CD14-positive monocyte (primary cell): ENCODE results near the gene SLC9A7. TPM values are rescaled to one million over a fixed set of nuclear protein-coding genes. Genes with fewer than 3 reads are reported as not detected.

Experiments used
- DNase-seq, 3 donors: peaks; one replicate each; pipeline ENCODE4 v3.0.0-alpha.2; 2011 to 2022
- H2AFZ ChIP-seq: 2 replicates; pipeline ENCODE4 v1.6.0; 2012; ENCODE audit warnings: mild to moderate bottlenecking, low read depth, low read length, inconsistent platforms; ENCODE audit not compliant: insufficient read depth, poor library complexity, severe bottlenecking
- H3K27ac ChIP-seq, 2 donors: 1 replicate in 1 of 2; 2 replicates in 1 of 2; pipeline ENCODE4 v1.5.1; 2012 to 2013; ENCODE audit warnings: low read length in 2 of 2, control low read depth in 1 of 2, inconsistent platforms in 1 of 2, low read depth in 1 of 2, mild to moderate bottlenecking in 1 of 2
- H3K27me3 ChIP-seq, 2 donors: one replicate each; pipeline versions ENCODE4 v1.6.0 to v1.6.1; 2011 to 2013; ENCODE audit warnings: low read length in 2 of 2; ENCODE audit not compliant: control insufficient read depth in 2 of 2, insufficient read depth in 2 of 2
- H3K36me3 ChIP-seq, 2 donors: replicated peaks in 1 of 2; 1 replicate in 1 of 2; 2 replicates in 1 of 2; pipeline versions ENCODE4 v1.5.1 to v1.6.1; 2012 to 2013; ENCODE audit warnings: low read length in 2 of 2, control low read depth in 1 of 2, inconsistent platforms in 1 of 2, mild to moderate bottlenecking in 1 of 2; ENCODE audit not compliant: insufficient read depth in 2 of 2, control insufficient read depth in 1 of 2
- H3K4me1 ChIP-seq, 2 donors: 1 replicate in 1 of 2; 2 replicates in 1 of 2; pipeline versions ENCODE4 v1.5.1 to v1.6.1; 2012 to 2013; ENCODE audit warnings: low read length in 2 of 2, control low read depth in 1 of 2, inconsistent platforms in 1 of 2, mild to moderate bottlenecking in 1 of 2, moderate library complexity in 1 of 2; ENCODE audit not compliant: insufficient read depth in 2 of 2, control insufficient read depth in 1 of 2
- H3K4me2 ChIP-seq: replicated peaks from 2 replicates; pipeline ENCODE3; 2012; ENCODE audit warnings: low read length, moderate library complexity, mild to moderate bottlenecking; ENCODE audit not compliant: poor library complexity, severe bottlenecking; ENCODE audit errors: extremely low read depth
- H3K4me3 ChIP-seq, 3 experiments: fragments of 200-600 bp in 1 of 3; sonication (generic) in 1 of 3; replicated peaks in 1 of 3; 1 replicate in 2 of 3; 2 replicates in 1 of 3; pipeline ENCODE4 v1.5.1; 2011 to 2013; ENCODE audit warnings: low read length in 3 of 3, mild to moderate bottlenecking in 3 of 3, control low read depth in 2 of 3, low read depth in 2 of 3, inconsistent platforms in 1 of 3, moderate library complexity in 1 of 3
- H3K79me2 ChIP-seq: 2 replicates; pipeline ENCODE4 v1.6.0; 2012; ENCODE audit warnings: mild to moderate bottlenecking, control low read depth, inconsistent platforms, low read length, moderate library complexity; ENCODE audit not compliant: insufficient read depth
- H3K9ac ChIP-seq: 2 replicates; pipeline ENCODE4 v1.6.0; 2017; ENCODE audit warnings: low read length, mild to moderate bottlenecking; ENCODE audit not compliant: insufficient read depth, poor library complexity, severe bottlenecking
- H3K9me3 ChIP-seq, 2 donors: replicated peaks in 1 of 2; 1 replicate in 1 of 2; 2 replicates in 1 of 2; pipeline versions ENCODE4 v1.5.1 to v1.6.1; 2012 to 2013; ENCODE audit warnings: low read length in 2 of 2, control low read depth in 1 of 2; ENCODE audit not compliant: control insufficient read depth in 1 of 2, insufficient read depth in 1 of 2
- H4K20me1 ChIP-seq: 2 replicates; pipeline ENCODE4 v1.6.0; 2012; ENCODE audit warnings: mild to moderate bottlenecking, low read length, control low read depth, moderate library complexity; ENCODE audit not compliant: insufficient read depth
- H3K27ac Mint-ChIP-seq, 7 donors: one replicate each; pipeline ENCODE4 v1.8.0; 2020; ENCODE audit warnings: mild to moderate bottlenecking in 7 of 7, mixed read lengths in 7 of 7, moderate library complexity in 6 of 7, inconsistent platforms in 2 of 7
- H3K27me3 Mint-ChIP-seq, 3 donors: one replicate each; pipeline ENCODE4 v1.8.0; 2021 to 2022; ENCODE audit warnings: low read depth in 3 of 3, mild to moderate bottlenecking in 3 of 3, mixed read lengths in 3 of 3, moderate library complexity in 3 of 3, inconsistent platforms in 1 of 3
- H3K36me3 Mint-ChIP-seq, 2 donors: one replicate each; pipeline ENCODE4 v1.8.0; 2020; ENCODE audit warnings: mixed read lengths in 2 of 2, inconsistent platforms in 1 of 2, mild to moderate bottlenecking in 1 of 2
- H3K4me1 Mint-ChIP-seq: one replicate; pipeline ENCODE4 v1.8.0; 2020; ENCODE audit warnings: mild to moderate bottlenecking, mixed read lengths
- H3K4me3 Mint-ChIP-seq, 2 donors: one replicate each; pipeline ENCODE4 v1.8.0; 2020; ENCODE audit warnings: mild to moderate bottlenecking in 2 of 2, mixed read lengths in 2 of 2, moderate library complexity in 1 of 2
- H3K9me3 Mint-ChIP-seq, 7 donors: one replicate each; pipeline ENCODE4 v1.8.0; 2020 to 2022; ENCODE audit warnings: mixed read lengths in 7 of 7, mild to moderate bottlenecking in 6 of 7, moderate library complexity in 6 of 7, inconsistent platforms in 2 of 7
- WGBS: methylation state at CpG from one replicate; pipeline ENCODE4 v1.1.5; 2013; ENCODE audit warnings: missing lambda C conversion rate; ENCODE audit not compliant: insufficient coverage; 5-methylcytosine and 5-hydroxymethylcytosine counted together
- intact Hi-C, 2 donors: fragments of 100-400 bp; cut with micrococcal nuclease; formaldehyde crosslinking; loops; one replicate each; pipeline versions ENCODE4 v1.15.0 to v1.15.1; 2023
- polyA minus RNA-seq: library from RNA; depleted of rRNA, polyadenylated mRNA; stranded (reverse); fragments of >200 nt; gene quantifications from 2 replicates; pipeline ENCODE4 v1.2.3, GENCODE V29; 2012
- polyA plus RNA-seq, 3 donors: library from polyadenylated mRNA; depleted of rRNA in 1 of 3; unstranded in 2 of 3; stranded (reverse) in 1 of 3; fragments of 300-500 nt in 2 of 3; fragments of >200 nt in 1 of 3; fragmentation: Illumina TruSeq in 2 of 3; gene quantifications; 1 replicate in 2 of 3; 2 replicates in 1 of 3; pipeline ENCODE4 v1.2.3, GENCODE V29; 2012 to 2021
- total RNA-seq, 12 experiments: library from RNA in 1 of 12; stranded (reverse) in 1 of 12; fragments of 120-200 nt in 1 of 12; gene quantifications; one replicate each; pipeline ENCODE4 v1.2.4 and lab custom pipeline; 2013 to 2026; ENCODE audit warnings: mixed read lengths in 6 of 12, inconsistent platforms in 1 of 12
- TF ChIP-seq, protein P1 (sequence below): fragments of 200-600 bp; IDR thresholded peaks from one replicate; pipeline ENCODE4 v1.8.0; 2022; ENCODE audit warnings: antibody characterized with exemption, mild to moderate bottlenecking

Gene SLC9A7
- 3.8 TPM for total RNA-seq (2013)
- polyA plus RNA-seq (1 to 10 TPM in 2 of 3 donors, under 1 TPM in 1; 0.73 to 2.0 (median 1.0) TPM), polyA minus RNA-seq (2.1 and 4.2 TPM in 2 replicates), total RNA-seq (lab: John Stamatoyannopoulos, UW) (4.2 to 18.3 (median 12.9) reads per million in 11 experiments)

DNA sequence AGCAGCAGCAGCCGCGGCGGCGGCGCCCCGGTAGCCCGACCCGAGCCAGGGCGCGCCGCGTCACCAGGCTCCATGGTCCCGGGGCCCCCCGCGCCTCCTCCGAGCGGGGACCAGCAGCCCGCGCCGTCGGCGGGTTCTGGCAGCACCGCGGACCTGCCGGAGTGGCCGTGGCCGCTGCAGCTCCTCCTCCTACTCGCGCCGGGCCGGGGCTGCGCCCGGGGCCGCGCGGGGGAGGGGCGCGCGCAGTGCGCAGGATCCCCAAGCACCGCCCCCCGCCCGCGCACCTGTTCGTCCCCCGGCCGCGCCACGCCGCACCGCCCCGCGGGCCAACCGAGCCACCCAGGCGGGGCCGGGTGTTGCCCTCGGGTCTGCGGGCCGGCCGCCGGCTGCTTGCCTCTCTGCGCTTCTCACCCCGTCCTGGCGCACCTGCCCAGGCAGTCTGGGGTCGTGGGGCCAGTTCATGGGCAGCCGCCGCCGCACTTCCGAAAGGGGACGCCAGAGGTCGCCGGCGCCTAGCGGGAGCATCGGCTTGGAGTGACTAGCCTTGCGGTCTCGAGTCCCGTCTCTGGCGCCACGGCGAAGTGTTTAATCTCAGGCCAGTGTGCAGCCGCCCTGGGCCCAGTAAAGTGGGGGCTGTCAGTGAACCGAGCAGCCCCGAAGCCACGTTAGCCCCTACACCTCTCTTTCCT lies at the start of gene SLC9A7:
TSS of gene SLC9A7 (minus strand) at position 163 of the 689 bp plus-strand sequence. CDS start at position 74, 89 bp downstream.
- peak; percentile 59 to 69 (median 60) for DNase-seq
- Histone ChIP-seq H3K4me1 (peaks cover 30 to 36% of the 10 kb centered on the region in 2 donors), H3K9me3 (no peaks in the 10 kb centered on the region), H3K36me3 (no peaks in the 10 kb centered on the region), H3K79me2 (no peaks in the 10 kb centered on the region), H4K20me1 (no peaks in the 10 kb centered on the region), H3K4me3 (peak within 1 kb of the TSS; percentile 42 to 73 (median 57)), H3K27me3 (peaks cover 0 to 3% of the 10 kb centered on the region in 2 donors), H3K27ac (no peak within 1 kb of the TSS), H3K9ac (peak within 1 kb of the TSS; percentile 44), H2AFZ (peak within 1 kb of the TSS; percentile 68), H3K4me2 (peak within 1 kb of the TSS; percentile 75)
- intact Hi-C loops = loop anchor here (2.0 kb wide), 2 partner anchors 34 to 38 kb away; no protein-coding TSS in a partner anchor
- Mint-ChIP-seq H3K9me3 (peaks cover 0 to 21% (median 9%) of the 10 kb centered on the region in 7 donors), H3K4me3 (peak within 1 kb of the TSS; percentile 92 to 95), H3K4me1 (peaks cover 38% of the 10 kb centered on the region), H3K27me3 (peaks cover 0 to 19% (median 5%) of the 10 kb centered on the region in 3 donors), H3K36me3 (no peaks in the 10 kb centered on the region), H3K27ac (peak within 1 kb of the TSS in 6 of 7 donors; percentile 3 to 80 (median 56))
- TF ChIP-seq, protein P1, sequence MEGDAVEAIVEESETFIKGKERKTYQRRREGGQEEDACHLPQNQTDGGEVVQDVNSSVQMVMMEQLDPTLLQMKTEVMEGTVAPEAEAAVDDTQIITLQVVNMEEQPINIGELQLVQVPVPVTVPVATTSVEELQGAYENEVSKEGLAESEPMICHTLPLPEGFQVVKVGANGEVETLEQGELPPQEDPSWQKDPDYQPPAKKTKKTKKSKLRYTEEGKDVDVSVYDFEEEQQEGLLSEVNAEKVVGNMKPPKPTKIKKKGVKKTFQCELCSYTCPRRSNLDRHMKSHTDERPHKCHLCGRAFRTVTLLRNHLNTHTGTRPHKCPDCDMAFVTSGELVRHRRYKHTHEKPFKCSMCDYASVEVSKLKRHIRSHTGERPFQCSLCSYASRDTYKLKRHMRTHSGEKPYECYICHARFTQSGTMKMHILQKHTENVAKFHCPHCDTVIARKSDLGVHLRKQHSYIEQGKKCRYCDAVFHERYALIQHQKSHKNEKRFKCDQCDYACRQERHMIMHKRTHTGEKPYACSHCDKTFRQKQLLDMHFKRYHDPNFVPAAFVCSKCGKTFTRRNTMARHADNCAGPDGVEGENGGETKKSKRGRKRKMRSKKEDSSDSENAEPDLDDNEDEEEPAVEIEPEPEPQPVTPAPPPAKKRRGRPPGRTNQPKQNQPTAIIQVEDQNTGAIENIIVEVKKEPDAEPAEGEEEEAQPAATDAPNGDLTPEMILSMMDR = peak; percentile 78
- WGBS = under 1% methylated on average over 68 of the region's 85 CpGs

DNA sequence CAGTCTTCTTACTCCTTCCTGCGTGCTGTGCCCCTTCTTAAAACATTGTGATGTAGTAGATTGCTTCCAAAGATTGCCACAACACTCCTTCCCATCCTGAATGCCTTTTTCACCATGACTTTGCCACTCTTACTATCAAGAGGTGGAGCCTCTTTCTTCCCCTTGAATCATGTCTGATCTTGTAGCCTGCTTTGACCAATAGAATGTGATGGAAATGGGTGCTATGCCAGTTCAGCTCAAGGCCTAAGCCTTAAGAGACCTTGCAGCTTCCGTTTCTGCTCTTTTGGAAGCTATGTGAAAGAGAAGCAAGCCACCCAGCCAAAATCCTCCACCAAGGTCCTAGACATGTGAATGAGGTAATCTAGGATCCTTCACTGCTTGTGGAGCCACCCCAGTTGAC lies 46.4 kb upstream of the SLC9A7 start:
- no peaks in the 10 kb centered on the region for H3K79me2 ChIP-seq
- H4K20me1 ChIP-seq = no peaks in the 10 kb centered on the region
- TF ChIP-seq, protein P1 = no peak
- no peak for DNase-seq
- Mint-ChIP-seq H3K9me3 (peaks cover 0 to 4% (median 3%) of the 10 kb centered on the region in 7 donors), H3K27me3 (peaks cover 0 to 6% (median 6%) of the 10 kb centered on the region in 3 donors), H3K36me3 (no peaks in the 10 kb centered on the region), H3K27ac (peak overlapping the region in 1 of 7 donors; percentile 15), H3K4me1 (peaks cover 2% of the 10 kb centered on the region), H3K4me3 (no peak overlapping the region)
- no peak overlapping the region for H2AFZ ChIP-seq
- no peaks in the 10 kb centered on the region for H3K27me3 ChIP-seq
- H3K9me3 ChIP-seq = peaks cover 0 to 2% of the 10 kb centered on the region in 2 donors
- no peak overlapping the region for H3K4me3 ChIP-seq
- H3K9ac ChIP-seq = no peak overlapping the region
- no peak overlapping the region for H3K4me2 ChIP-seq
- intact Hi-C loops = no loop called here
- H3K36me3 ChIP-seq = no peaks in the 10 kb centered on the region
- no peak overlapping the region for H3K27ac ChIP-seq
- WGBS = no CpG with 5 or more reads among the region's 2 CpGs
- no peaks in the 10 kb centered on the region for H3K4me1 ChIP-seq
